NCI-H524 treated with DMSO at 0.1 percent for 48 hours (cell line): ENCODE data around the gene GJA8.
"Not testable (repeated sequence)": the region's sequence is repeated elsewhere in the genome, so short reads cannot be mapped to it uniquely, and the experiment has no call there.

Experiments
- DNase-seq: peaks from one replicate; lab custom pipeline; 2025; lab: John Stamatoyannopoulos, UW

The GJA8 gene

DNA sequence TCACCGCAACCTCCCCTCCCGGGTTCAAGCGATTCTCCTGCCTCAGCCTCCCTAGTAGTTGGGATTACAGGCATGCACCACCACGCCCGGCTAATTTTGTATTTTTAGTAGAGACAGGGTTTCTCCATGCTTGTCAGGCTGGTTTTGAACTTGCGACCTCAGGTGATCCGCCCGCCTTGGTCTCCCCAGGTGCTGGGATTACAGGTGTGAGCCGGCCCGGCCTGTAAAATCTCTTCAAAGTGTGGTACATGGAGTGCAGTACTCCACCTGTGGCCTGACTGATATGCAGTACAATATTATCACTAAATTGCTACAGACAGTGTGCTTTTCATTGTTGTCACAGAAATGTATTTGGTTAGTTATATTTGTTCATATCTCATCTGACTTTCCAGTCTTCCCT, 25.1 kb downstream of the GJA8 start:
- not testable (repeated sequence) for DNase-seq

GRCh38 chr1:147928236-147929132, 25.9 kb downstream of the GJA8 start, which contains the start of gene GPR89B:
Gene GPR89B, plus strand, starts transcription at chr1:147928420. Its CDS starts 117 bp downstream, at chr1:147928537.
- not testable (repeated sequence) for DNase-seq

DNA sequence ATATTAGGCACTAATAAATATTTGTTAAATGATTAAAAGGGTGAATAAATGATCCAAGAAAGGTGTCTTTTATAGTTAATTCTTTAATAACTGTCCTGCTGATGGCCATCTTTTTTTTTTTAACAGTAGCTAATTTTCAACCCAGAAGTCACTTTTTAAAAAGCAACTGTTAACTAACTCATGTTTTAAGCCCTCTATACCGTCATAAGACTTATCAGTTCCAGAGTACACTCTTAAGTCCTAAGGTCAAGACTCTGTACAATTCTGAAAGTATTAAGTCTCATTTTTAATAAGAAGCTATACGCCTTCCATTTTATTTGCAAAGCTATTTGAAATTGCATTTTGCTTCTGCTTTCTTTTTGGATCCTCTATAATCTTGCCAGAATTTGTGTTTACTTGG, 28.5 kb downstream of the GJA8 start:
- DNase-seq: not testable (repeated sequence)

DNA sequence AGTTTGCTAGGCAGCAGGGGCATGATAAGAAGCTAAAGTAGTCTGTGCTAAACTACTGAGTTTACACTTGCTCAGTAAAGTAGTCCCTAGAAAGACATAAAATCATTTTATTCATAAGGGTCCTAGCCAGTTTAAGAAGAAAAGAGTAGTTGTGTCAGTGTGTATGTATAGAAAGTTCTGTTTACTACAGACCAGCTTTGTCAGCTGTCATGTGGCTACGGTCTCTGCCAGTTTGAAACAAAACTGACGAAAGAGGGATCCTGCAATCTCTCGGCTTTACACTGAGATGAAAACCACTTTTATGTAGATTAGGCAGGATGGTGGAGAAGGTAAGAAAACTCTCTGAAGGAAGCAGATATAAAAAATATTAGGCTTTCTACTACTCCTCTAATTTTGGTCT, 32.7 kb downstream of the GJA8 start:
- not testable (repeated sequence) for DNase-seq

- not testable (repeated sequence) for DNase-seq
Observed at GRCh38 chr1:147940456-147940855, 37.9 kb downstream of the GJA8 start.

DNA sequence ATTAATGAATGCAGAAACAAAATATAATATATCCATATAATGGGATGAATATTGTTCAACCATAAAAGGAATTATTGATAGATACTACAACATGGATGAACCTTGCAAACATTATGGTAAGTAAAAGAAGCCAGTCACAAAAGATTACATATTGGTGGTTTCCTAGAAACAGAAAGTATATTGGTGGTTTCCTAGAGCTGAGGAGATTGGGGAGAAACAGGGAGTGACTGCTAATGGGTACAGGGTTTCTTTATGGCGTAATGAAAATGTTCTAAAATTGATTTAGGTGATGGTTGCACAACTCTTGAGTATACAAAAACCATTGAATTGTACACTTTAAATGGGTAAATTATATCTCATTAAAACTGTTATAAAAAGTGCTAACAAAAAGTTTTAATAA, 40.0 kb downstream of the GJA8 start:
- not testable (repeated sequence) for DNase-seq

- not testable (repeated sequence) for DNase-seq
Observed at GRCh38 chr1:147949517-147949916, 46.9 kb downstream of the GJA8 start.
